HAP-1 (cell line): ENCODE data around the gene ARHGEF7.

ENCODE experiments used
- DNase-seq, 2 experiments: peaks; one replicate each; pipeline ENCODE4 v3.0.0-alpha.2; 2016 to 2020; ENCODE audit warnings: low spot score in 2 of 2
- H3K27me3 ChIP-seq: fragments of 250-450 bp; sonication (Bioruptor Pico); 2 replicates; pipeline ENCODE4 v1.5.1; 2020; ENCODE audit warnings: low read depth, mild to moderate bottlenecking, moderate library complexity
- H3K36me3 ChIP-seq: fragments of 250-450 bp; sonication (Bioruptor Pico); replicated peaks from 2 replicates; pipeline ENCODE4 v1.5.1; 2020; ENCODE audit warnings: mild to moderate bottlenecking
- H3K4me1 ChIP-seq: fragments of 250-450 bp; sonication (Bioruptor Pico); 2 replicates; pipeline ENCODE4 v1.5.1; 2020; ENCODE audit warnings: mild to moderate bottlenecking
- H3K4me3 ChIP-seq: fragments of 250-450 bp; sonication (Bioruptor Pico); 2 replicates; pipeline ENCODE4 v1.5.1; 2020; ENCODE audit warnings: mild to moderate bottlenecking, moderate library complexity
- H3K9me3 ChIP-seq: fragments of 250-450 bp; sonication (Bioruptor Pico); 2 replicates; pipeline ENCODE4 v1.5.1; 2020; ENCODE audit warnings: mild to moderate bottlenecking, moderate library complexity
- in situ Hi-C: fragments of 300-500 bp; cut with MboI; formaldehyde crosslinking; loops from 3 replicates; pipeline ENCODE4 v1.14.3; 2020; ENCODE audit warnings: low sequenced_read_pairs, inconsistent platforms, mixed read lengths

ARHGEF7 gene

DNA sequence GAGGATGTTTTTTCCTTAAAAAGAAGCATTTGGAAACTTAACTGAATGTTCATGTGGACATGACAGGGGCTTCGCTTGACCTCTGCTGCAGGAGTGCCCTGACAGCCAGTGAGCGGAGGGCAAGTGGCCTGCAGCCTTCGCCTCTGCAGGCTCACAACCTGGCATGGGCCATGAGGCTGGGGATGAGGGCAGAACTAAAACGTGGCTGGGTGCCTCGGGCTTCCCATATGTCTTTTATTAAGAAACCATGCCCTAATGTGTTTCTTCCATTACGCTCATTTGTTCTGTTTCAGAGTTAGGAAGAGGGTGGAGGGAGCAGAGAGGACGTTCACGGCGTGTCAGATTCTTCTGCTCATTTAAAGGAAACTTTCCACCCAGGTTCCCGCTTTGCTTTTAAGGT lies 2.9 kb downstream of the ARHGEF7 start:
- peaks cover 40% of the 10 kb centered on the region for H3K27me3 ChIP-seq
- no peaks in the 10 kb centered on the region for H3K36me3 ChIP-seq
- H3K4me1 ChIP-seq: no peaks in the 10 kb centered on the region
- no peak for DNase-seq
- H3K9me3 ChIP-seq: no peaks in the 10 kb centered on the region; the same call in 1 of the 2 replicates
- in situ Hi-C loops: no loop called here
- H3K4me3 ChIP-seq: no peak overlapping the region

DNA sequence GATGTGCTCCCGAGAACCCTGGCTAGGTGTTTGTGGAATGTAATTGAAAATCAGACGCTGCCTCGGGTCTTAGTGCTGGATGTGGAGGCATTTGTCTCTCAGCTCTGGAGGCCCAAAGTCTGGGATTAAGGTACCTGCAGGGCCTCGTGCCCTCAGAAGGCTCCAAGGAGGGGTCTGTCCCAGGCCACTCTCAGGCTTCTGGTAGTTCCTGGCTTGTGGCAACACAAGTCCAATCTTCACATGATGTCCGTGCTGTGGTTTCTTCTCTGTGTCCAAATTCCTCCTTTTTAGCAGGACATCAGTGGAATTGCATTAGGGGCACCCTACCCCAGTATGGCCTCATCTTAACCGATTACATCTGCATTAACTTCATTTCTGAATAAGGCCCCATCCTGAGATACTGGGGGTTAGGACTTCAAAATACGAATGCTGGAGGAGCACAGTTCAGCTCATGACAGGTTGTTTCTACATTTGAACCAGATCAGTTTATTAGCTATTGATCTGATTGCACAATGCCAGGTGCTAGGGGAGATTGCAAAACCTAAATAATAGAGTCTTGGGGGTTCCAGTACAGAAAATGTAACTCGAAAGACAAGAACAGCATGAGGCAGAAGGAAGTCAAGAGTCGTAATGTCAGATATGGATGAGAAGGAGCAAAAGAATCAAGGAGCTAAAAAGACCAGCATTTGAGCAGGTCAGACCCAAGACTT lies 3.9 kb downstream of the ARHGEF7 start:
- no peaks in the 10 kb centered on the region for H3K9me3 ChIP-seq
- H3K4me3 ChIP-seq: no peak overlapping the region
- no peaks in the 10 kb centered on the region for H3K4me1 ChIP-seq
- no peaks in the 10 kb centered on the region for H3K36me3 ChIP-seq
- H3K27me3 ChIP-seq: peaks cover 29% of the 10 kb centered on the region
- DNase-seq: no peak
- in situ Hi-C loops: no loop called here

DNA sequence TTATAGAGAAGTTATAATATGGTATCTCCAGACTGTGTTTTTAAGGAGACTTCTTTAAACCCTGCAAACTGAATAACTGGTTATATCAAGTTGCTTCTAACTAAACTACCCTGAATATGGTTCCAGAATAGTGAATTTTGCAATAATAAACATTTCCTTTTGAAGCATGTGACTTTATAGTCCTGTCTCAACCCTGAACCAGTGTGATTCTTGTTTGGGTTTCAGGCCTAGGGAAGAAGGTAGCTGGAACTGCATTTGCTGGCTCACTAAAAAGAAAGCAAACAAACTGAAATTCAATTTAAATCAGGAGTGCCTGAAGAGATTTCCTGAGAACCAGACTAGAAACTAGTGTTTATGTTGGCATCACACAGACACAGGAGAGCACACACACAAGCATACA lies 4.9 kb downstream of the ARHGEF7 start:
- in situ Hi-C loops: no loop called here
- Histone ChIP-seq H3K4me1 (no peaks in the 10 kb centered on the region), H3K36me3 (no peaks in the 10 kb centered on the region), H3K9me3 (no peaks in the 10 kb centered on the region), H3K27me3 (peaks cover 21% of the 10 kb centered on the region), H3K4me3 (no peak overlapping the region)
- no peak for DNase-seq

DNA sequence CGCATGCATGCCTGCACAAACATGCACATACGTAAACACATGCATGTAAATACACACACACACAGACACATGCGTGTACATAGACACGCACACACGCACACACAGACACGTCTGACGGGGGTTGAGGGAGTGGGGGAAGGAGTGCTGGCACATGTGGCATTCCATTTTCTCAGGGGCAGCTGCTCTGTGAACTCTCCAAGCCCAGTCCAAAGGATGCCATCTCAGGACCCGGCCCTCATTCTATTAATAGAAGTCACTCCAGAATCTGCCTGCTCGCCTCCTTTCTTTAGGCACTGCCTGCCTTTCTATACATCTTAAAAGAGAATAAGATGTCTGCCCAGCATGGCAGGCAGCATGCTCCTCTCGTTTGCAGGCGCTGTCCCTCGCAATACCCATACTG lies 5.3 kb downstream of the ARHGEF7 start:
- H3K4me1 ChIP-seq: no peaks in the 10 kb centered on the region
- H3K9me3 ChIP-seq: no peaks in the 10 kb centered on the region
- no peaks in the 10 kb centered on the region for H3K36me3 ChIP-seq
- no peak overlapping the region for H3K4me3 ChIP-seq
- peaks cover 21% of the 10 kb centered on the region for H3K27me3 ChIP-seq
- in situ Hi-C loops: no loop called here
- no peak for DNase-seq

DNA sequence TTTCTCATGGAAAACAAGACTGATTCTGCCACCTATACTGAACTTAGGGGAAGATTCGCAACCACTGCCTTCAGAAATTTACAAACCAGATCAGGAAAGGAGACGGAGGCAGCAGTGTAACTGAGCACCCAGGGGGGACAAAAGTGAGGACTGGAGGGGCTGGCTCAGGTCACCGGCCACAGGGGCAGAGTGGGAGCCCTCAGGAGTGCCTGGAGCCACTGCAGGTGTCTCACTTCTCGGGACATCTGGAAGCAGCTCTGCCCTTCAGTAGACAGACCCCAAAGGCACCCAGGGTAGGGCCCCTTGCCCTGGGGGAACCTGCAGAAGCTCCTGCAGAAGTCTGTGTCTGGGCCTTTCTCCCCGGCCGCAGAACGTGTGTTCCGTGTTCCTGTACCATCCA lies 5.8 kb downstream of the ARHGEF7 start:
- in situ Hi-C loops: no loop called here
- no peaks in the 10 kb centered on the region for H3K4me1 ChIP-seq
- no peaks in the 10 kb centered on the region for H3K36me3 ChIP-seq
- H3K27me3 ChIP-seq: peaks cover 20% of the 10 kb centered on the region
- no peaks in the 10 kb centered on the region for H3K9me3 ChIP-seq
- no peak for DNase-seq
- H3K4me3 ChIP-seq: no peak overlapping the region

DNA sequence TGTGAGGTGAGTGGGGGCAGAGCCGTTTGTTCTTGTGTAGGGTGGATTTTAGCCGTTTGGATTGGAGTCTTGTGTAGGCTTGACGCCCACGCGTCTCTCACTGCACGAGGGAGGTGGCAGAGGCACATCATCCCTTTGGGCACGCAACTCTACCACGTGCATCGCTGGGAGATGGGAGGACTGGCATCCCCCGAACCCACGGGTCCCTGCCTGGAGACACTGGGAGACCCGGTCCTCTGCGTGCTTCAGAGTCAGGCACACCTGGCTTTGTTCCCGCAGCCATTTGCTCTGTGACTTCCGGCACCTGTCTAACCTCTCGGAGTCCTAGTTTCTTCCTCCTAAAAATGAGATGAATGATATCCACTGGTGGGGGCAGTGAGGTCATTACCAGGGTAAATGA lies 6.4 kb downstream of the ARHGEF7 start:
- in situ Hi-C loops: no loop called here
- H3K27me3 ChIP-seq: peaks cover 16% of the 10 kb centered on the region

DNA sequence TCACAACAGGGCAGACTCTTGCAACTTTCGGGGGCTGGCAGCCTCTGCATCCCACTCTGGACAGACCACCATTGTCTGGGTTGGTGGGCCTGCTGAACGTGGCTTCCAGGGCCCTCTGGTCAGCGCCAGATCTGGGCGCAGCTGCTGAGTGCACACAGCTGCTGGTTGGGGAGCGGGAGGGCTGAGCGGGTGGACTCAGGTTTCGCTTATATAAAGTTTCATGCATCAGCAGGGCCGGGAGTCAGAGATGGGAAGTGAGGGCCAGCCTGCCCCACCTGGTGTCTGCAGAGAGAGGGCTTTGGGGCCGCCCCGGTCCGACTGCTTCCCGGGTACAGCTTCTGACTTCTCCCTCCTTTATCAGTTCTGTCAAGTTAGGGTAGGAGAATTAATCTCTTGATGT lies 6.9 kb downstream of the ARHGEF7 start:
- Histone ChIP-seq H3K9me3 (no peaks in the 10 kb centered on the region), H3K27me3 (peaks cover 10% of the 10 kb centered on the region), H3K4me3 (no peak overlapping the region), H3K4me1 (no peaks in the 10 kb centered on the region), H3K36me3 (no peaks in the 10 kb centered on the region)
- in situ Hi-C loops: no loop called here
- DNase-seq: no peak

More for the DNA sequence above, 6.4 kb downstream of the ARHGEF7 start:
- DNase-seq: no peak
- Histone ChIP-seq H3K36me3 (no peaks in the 10 kb centered on the region), H3K4me1 (no peaks in the 10 kb centered on the region), H3K4me3 (no peak overlapping the region), H3K9me3 (no peaks in the 10 kb centered on the region)

DNA sequence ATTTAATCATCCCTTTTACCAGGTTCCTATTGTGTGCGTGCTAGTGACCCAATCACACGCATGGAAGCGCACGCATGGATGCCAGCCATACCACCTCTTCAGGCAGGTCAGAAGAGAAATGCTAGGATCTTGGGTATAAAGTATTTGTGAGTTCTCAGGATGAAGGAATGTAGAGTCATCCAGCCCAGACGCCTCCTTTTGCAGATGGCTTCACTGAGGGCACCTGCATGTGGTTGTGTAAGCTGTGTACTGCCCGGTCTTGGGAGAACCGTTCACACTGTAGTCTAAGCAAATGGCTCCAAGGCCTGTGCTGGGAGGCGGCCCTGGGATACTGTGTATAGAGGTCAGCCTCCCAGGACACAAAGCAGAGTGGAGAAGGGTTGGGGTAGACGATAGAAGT lies 7.5 kb downstream of the ARHGEF7 start:
- DNase-seq: no peak
- Histone ChIP-seq H3K4me1 (no peaks in the 10 kb centered on the region), H3K4me3 (no peak overlapping the region), H3K9me3 (no peaks in the 10 kb centered on the region), H3K36me3 (no peaks in the 10 kb centered on the region), H3K27me3 (peaks cover 5% of the 10 kb centered on the region; the same call in 1 of the 2 replicates)
- in situ Hi-C loops: no loop called here

DNA sequence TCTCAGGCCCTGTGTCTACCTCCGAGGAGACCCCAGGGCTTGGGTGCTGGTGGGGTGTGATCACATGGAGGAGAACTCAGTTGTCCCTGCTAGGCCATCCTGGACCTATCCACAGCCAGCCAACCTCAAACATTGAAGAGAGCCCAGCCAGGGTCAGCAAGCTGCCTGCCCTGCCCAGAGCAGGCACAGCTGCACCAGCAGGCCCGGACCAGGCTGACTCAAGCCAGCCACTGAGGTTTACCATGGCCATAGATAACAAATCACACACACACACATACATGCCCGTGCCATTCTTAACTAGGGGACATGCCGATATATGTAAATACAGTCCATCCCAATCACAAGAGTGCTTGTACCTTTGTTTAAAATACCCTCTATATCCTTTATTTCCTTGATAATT lies 8.1 kb downstream of the ARHGEF7 start:
- Histone ChIP-seq H3K27me3 (peaks cover 1% of the 10 kb centered on the region; the same call in 1 of the 2 replicates), H3K4me1 (no peaks in the 10 kb centered on the region), H3K9me3 (no peaks in the 10 kb centered on the region), H3K36me3 (no peaks in the 10 kb centered on the region), H3K4me3 (no peak overlapping the region)
- no peak for DNase-seq
- in situ Hi-C loops: no loop called here

DNA sequence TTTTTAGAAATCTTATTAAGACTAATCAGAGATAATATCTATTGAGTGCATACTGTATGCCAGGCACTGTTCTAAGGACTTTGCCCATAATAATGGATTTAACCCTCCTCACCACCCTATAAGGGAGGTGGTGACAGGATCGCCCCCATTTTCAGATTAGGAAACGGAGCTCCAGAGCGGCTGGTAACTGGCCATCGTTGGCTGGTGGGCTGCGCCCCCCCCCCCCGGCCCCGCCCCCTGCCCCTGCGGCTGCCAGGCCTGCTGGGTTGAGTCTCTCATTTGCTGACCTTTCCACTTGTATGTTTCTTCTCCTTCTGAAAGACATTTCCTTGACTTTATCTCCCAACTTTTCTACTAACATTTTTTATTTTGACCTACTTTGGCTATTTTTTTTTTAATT lies 8.5 kb downstream of the ARHGEF7 start:
- H3K4me1 ChIP-seq: no peaks in the 10 kb centered on the region
- H3K9me3 ChIP-seq: no peaks in the 10 kb centered on the region
- H3K4me3 ChIP-seq: no peak overlapping the region
- in situ Hi-C loops: no loop called here
- no peaks in the 10 kb centered on the region for H3K36me3 ChIP-seq
- H3K27me3 ChIP-seq: no peaks in the 10 kb centered on the region; the same call in 1 of the 2 replicates
- DNase-seq: no peak

DNA sequence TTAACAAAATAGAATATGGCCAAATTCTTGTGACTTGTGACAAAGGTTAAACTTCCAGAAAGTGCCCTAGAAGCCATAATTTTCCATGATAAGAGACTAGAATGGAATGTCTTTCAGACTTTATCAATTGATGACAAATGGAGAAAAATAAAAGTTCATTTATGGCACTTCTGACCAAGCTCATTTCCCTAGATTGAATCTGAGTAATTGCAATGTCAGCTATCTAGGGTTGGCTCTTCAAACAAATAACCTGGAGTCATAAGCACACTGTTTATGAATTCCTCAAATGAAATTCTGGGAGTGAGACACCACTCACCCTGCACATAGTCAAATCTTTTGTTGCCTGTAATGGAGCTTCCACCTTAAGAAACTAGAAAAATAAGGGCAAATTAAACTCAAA lies 11.4 kb downstream of the ARHGEF7 start:
- H3K4me1 ChIP-seq: no peaks in the 10 kb centered on the region
- no peak for DNase-seq
- H3K4me3 ChIP-seq: no peak overlapping the region
- in situ Hi-C loops: no loop called here
- no peaks in the 10 kb centered on the region for H3K9me3 ChIP-seq
- H3K36me3 ChIP-seq: no peaks in the 10 kb centered on the region
- H3K27me3 ChIP-seq: no peaks in the 10 kb centered on the region

DNA sequence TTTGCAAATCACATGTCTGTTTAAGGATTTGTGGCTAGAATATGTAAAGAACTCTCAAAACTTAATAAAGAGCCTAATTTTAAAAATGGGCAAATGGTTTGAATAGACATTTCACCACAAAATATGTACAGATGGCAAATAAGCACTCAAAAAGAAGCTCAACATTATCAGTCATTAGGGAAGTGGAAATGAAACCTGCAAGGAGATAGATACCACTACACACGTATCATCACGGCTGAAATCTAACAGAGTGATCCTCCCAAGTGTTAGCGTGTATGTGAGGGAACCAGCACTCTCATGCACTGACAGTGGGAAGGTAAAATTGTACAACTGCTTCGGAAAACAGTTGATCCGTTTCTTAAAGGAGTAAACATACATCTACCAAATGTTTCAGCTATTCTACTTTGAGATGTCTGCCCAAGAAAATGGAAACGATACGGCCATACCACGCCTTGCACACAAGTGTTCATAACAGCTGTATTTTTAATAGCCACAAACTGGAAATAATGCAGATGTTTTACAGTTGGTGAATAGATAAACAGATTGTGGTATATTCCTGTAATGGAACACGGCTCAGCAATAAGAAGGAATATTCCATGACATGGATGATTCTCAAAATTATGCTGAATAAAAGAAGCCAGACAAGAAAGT lies 14.5 kb downstream of the ARHGEF7 start:
- H3K27me3 ChIP-seq: no peaks in the 10 kb centered on the region
- H3K9me3 ChIP-seq: no peaks in the 10 kb centered on the region
- in situ Hi-C loops: no loop called here
- no peaks in the 10 kb centered on the region for H3K4me1 ChIP-seq
- H3K36me3 ChIP-seq: no peaks in the 10 kb centered on the region
- no peak for DNase-seq
- no peak overlapping the region for H3K4me3 ChIP-seq

DNA sequence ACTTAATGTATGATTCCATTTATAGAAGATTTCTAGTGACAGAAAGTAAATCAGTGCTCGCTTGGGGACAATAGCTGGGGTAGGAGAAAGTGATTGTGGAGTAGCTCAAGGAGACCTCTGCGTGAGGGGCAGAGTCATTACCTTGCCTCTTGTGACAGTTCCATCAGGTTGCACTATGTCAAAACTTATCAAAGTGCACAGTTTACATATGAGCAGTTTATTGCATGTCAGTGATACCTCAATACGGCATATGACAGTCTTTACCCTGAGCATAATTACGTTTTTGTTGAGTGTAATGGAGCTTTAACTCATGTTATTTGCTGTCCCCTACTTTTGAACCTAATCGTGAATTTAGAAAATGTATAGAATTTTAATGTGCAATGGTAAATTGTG lies 15.0 kb downstream of the ARHGEF7 start:
- Histone ChIP-seq H3K27me3 (no peaks in the 10 kb centered on the region), H3K9me3 (no peaks in the 10 kb centered on the region), H3K4me1 (no peaks in the 10 kb centered on the region), H3K36me3 (no peaks in the 10 kb centered on the region), H3K4me3 (no peak overlapping the region)
- DNase-seq: no peak
- in situ Hi-C loops: no loop called here

DNA sequence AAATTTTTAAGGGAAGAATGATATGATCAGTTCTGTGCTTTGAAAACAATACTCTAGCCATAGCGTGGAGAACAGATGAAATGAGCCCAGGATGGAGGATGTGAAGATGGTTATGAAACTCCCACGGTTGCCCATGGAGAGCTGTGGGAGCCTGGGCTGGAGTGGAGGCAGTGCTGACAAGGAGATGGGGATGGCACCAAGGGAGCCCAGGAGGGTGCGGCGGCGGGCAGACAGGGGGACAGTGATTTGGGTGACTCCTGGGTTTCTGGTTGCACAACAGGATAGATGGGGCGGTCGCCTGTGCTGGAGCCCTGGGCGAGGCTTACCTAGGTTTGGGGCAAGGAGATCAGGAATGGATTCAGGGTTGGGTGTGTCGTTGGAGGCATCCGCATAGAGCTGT lies 15.9 kb downstream of the ARHGEF7 start:
- no peaks in the 10 kb centered on the region for H3K9me3 ChIP-seq
- H3K4me3 ChIP-seq: no peak overlapping the region
- no peaks in the 10 kb centered on the region for H3K27me3 ChIP-seq
- DNase-seq: no peak
- H3K36me3 ChIP-seq: no peaks in the 10 kb centered on the region
- in situ Hi-C loops: no loop called here
- no peaks in the 10 kb centered on the region for H3K4me1 ChIP-seq
